Activated CD4-positive, alpha-beta T cell treated with anti-CD3 and anti-CD28 coated beads, Interleukin-2, Interleukin-6, amounts not matched to agents 100 ng/mL and 50 ng/mL, durations not matched to agents 16 hours and 8 hours (primary cell): Measurements from ENCODE around the gene PRKCE.

Source experiments
- DNase-seq: peaks from one replicate; pipeline ENCODE4 v3.0.0-alpha.2; 2020

PRKCE gene

GRCh38 chr2:45979065-45979464, 327.6 kb downstream of the PRKCE start:
- DNase-seq, result no peak

GRCh38 chr2:45980161-45980865, 328.8 kb downstream of the PRKCE start:
- no peak for DNase-seq

- DNase-seq, result no peak
These were observed 330.0 kb downstream of the PRKCE start for GRCh38 chr2:45981384-45981930.

- no peak for DNase-seq
These were observed 330.6 kb downstream of the PRKCE start for GRCh38 chr2:45982096-45982495.

- no peak for DNase-seq
These were observed 331.7 kb downstream of the PRKCE start for GRCh38 chr2:45983213-45983612.

- DNase-seq, result no peak
These were observed 332.9 kb downstream of the PRKCE start for GRCh38 chr2:45984366-45984765.

- DNase-seq, result no peak
These were observed 333.5 kb downstream of the PRKCE start for GRCh38 chr2:45984896-45985473.

GRCh38 chr2:45986509-45986908, 335.0 kb downstream of the PRKCE start:
- DNase-seq, result no peak

GRCh38 chr2:45987856-45988255, 336.4 kb downstream of the PRKCE start:
- no peak for DNase-seq

- no peak for DNase-seq
These were observed 337.4 kb downstream of the PRKCE start for GRCh38 chr2:45988879-45989278.

- no peak for DNase-seq
These were observed 338.7 kb downstream of the PRKCE start for GRCh38 chr2:45990131-45990530.

GRCh38 chr2:45992021-45992740, 340.7 kb downstream of the PRKCE start:
- no peak for DNase-seq

GRCh38 chr2:45992741-45993475, 341.4 kb downstream of the PRKCE start:
- no peak for DNase-seq

GRCh38 chr2:45993476-45993991, 342.1 kb downstream of the PRKCE start:
- peak; percentile 83 for DNase-seq

GRCh38 chr2:45994060-45994459, 342.6 kb downstream of the PRKCE start:
- no peak for DNase-seq

GRCh38 chr2:46000660-46001059, 349.2 kb downstream of the PRKCE start:
- no peak for DNase-seq

GRCh38 chr2:46001290-46001689, 349.8 kb downstream of the PRKCE start:
- no peak for DNase-seq

- DNase-seq, result no peak
These were observed 350.4 kb downstream of the PRKCE start for GRCh38 chr2:46001741-46002506.

GRCh38 chr2:46002507-46002883, 351.0 kb downstream of the PRKCE start:
- DNase-seq, result no peak

GRCh38 chr2:46002947-46003346, 351.5 kb downstream of the PRKCE start:
- no peak for DNase-seq

- no peak for DNase-seq
These were observed 352.5 kb downstream of the PRKCE start for GRCh38 chr2:46003903-46004473.
